ENCODE data around the gene ASIC4.

DNA sequence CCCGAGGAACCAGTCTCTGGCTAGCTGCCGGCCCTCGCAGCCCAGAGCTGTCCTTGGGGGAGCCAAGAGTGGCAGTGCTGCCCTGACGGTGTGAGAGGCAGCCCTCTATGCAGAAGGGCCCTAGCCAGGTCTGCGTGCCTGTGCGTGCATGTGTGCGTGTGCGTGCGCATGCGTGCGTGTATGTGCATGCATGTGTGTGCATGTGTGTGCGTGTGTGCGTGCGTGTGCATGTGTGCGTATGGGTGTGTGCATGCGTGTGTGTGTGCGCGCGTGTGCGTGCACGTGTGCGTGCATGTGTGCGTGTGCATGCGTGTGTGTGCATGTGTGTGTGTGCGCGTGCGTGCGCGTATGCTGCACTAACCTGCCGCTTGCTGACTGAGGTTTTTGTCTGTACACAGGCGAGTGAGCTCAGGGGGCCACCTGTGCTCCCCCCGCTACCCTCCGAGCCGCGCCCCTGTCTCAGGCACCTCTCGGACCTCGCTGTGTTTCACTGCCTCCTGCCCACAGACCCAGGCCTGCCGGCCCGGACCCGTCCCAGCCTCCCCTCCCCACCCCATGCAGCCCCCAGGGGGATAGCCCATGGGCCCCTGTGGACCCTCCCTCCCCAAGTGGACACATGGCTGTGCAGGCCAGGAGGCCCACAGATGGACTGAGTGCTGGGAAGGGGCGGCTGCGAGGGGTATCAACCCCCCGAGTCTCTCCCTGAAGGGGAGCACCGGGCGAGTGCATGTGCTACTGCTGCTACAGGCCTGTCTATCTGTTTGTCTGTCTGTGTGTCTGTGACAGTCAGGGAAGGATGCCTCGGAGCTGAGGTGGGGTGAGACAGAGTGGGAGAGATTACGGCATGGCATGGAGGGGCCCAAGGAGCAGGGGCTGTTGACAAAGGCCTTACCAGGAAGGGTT is 48.4 kb upstream of the ASIC4 start:
- TF ChIP-seq EZH2phosphoT487 (conservative IDR thresholded peaks at IDR 0.05; ENCODE audit: low read length), result no peak
- TF ChIP-seq, protein P1, sequence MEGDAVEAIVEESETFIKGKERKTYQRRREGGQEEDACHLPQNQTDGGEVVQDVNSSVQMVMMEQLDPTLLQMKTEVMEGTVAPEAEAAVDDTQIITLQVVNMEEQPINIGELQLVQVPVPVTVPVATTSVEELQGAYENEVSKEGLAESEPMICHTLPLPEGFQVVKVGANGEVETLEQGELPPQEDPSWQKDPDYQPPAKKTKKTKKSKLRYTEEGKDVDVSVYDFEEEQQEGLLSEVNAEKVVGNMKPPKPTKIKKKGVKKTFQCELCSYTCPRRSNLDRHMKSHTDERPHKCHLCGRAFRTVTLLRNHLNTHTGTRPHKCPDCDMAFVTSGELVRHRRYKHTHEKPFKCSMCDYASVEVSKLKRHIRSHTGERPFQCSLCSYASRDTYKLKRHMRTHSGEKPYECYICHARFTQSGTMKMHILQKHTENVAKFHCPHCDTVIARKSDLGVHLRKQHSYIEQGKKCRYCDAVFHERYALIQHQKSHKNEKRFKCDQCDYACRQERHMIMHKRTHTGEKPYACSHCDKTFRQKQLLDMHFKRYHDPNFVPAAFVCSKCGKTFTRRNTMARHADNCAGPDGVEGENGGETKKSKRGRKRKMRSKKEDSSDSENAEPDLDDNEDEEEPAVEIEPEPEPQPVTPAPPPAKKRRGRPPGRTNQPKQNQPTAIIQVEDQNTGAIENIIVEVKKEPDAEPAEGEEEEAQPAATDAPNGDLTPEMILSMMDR (IDR thresholded peaks at IDR 0.05; ENCODE audit: insufficient read depth, low read length, poor library complexity, severe bottlenecking), result no peak
